ENCODE data around the gene MRPL28.

MRPL28 gene

DNA sequence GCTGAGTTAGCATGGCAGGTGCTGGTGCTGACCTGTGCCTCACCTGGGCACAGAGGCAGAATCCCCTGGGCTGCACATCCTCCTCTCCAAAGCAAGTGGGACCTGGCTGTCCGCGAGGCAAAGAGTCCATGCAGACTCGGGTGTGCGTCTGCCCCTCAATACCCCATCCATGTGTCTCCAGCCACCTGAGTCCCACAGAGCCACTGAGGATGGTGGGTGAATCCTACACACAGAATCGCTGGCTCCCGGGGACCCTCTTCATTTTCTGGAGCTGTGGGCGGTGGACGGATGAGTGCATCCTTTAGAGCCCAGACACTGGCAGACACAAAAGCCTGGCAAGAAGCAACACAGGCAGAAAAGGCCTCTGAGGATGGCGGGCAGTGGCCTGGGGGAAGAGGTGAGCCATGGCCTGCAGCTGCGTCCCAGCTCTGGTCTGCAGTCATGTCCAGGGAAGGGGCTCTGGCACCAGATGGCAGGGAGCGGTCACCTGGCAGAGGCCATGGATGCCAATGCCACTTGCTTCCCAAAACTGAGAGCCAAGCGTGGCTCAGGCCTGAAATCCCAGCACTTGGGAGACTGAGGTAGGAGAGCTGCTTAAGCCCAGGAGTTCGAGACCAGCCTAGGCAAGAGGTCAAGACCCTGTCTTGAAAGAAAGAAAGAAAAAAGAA is 47.7 kb downstream of the MRPL28 start:
- Histone ChIP-seq H3K9me2 (replicated peaks; ENCODE audit: control insufficient read depth, low read length) (no peaks in the 10 kb centered on the region), H3K27ac (ENCODE audit: low read depth, low read length) (no peak overlapping the region)

DNA sequence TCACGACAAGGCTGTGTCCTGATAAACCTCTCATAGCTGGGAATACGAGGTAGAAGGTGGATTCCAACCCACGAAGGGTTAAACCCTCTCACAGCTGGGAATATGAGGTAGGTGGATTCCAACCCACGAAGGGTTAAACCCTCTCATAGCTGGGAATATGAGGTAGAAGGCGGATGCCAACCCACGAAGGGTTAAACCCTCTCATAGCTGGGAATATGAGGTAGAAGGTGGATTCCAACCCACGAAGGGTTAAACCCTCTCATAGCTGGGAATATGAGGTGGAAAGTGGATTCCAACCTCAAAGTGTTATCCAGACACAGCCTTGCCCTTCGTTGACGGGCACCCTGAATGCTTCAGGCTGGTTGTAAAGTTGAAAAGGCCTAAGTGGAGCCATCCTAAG is 48.8 kb downstream of the MRPL28 start:
- Histone ChIP-seq H3K36me3 (ENCODE audit: control insufficient read depth, low read length) (peaks cover 6% of the 10 kb centered on the region), H3F3A (ENCODE audit: control insufficient read depth, insufficient read depth) (no peaks in the 10 kb centered on the region), H3K4me3 (ENCODE audit: low read length) (no peak overlapping the region), H3K9me2 (replicated peaks; ENCODE audit: control insufficient read depth, low read length) (no peaks in the 10 kb centered on the region), H3K79me2 (ENCODE audit: control insufficient read depth, low read length) (peaks cover 86% of the 10 kb centered on the region), H4K20me1 (ENCODE audit: control insufficient read depth, insufficient read depth, low read depth, low read length) (peaks cover 17% of the 10 kb centered on the region), H3K4me1 (ENCODE audit: control insufficient read depth, low read length) (peaks cover 27% of the 10 kb centered on the region), H3K27me3 (ENCODE audit: control insufficient read depth, low read length) (no peaks in the 10 kb centered on the region), H3K27ac (ENCODE audit: low read depth, low read length) (no peak overlapping the region), H3K9me3 (ENCODE audit: control insufficient read depth, insufficient read depth, low read length) (no peaks in the 10 kb centered on the region), H3K4me2 (ENCODE audit: low read length) (no peak overlapping the region)
- TF ChIP-seq, protein P1, sequence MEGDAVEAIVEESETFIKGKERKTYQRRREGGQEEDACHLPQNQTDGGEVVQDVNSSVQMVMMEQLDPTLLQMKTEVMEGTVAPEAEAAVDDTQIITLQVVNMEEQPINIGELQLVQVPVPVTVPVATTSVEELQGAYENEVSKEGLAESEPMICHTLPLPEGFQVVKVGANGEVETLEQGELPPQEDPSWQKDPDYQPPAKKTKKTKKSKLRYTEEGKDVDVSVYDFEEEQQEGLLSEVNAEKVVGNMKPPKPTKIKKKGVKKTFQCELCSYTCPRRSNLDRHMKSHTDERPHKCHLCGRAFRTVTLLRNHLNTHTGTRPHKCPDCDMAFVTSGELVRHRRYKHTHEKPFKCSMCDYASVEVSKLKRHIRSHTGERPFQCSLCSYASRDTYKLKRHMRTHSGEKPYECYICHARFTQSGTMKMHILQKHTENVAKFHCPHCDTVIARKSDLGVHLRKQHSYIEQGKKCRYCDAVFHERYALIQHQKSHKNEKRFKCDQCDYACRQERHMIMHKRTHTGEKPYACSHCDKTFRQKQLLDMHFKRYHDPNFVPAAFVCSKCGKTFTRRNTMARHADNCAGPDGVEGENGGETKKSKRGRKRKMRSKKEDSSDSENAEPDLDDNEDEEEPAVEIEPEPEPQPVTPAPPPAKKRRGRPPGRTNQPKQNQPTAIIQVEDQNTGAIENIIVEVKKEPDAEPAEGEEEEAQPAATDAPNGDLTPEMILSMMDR (IDR thresholded peaks at IDR 0.05; ENCODE audit: low read depth, low read length, poor library complexity, severe bottlenecking): no peak
- no peak for TF ChIP-seq EZH2phosphoT487 (IDR thresholded peaks at IDR 0.05; ENCODE audit: borderline replicate concordance, low read length)

More for the DNA sequence above, 47.7 kb downstream of the MRPL28 start:
- no peaks in the 10 kb centered on the region for H3F3A ChIP-seq (ENCODE audit: control insufficient read depth, insufficient read depth)
- no peak overlapping the region for H3K4me3 ChIP-seq (ENCODE audit: low read length)
- H3K79me2 ChIP-seq (ENCODE audit: control insufficient read depth, low read length): peaks cover 82% of the 10 kb centered on the region
- H3K27me3 ChIP-seq (ENCODE audit: control insufficient read depth, low read length): no peaks in the 10 kb centered on the region
- H4K20me1 ChIP-seq (ENCODE audit: control insufficient read depth, insufficient read depth, low read depth, low read length): peaks cover 17% of the 10 kb centered on the region
- no peak overlapping the region for H3K4me2 ChIP-seq (ENCODE audit: low read length)
- peaks cover 6% of the 10 kb centered on the region for H3K36me3 ChIP-seq (ENCODE audit: control insufficient read depth, low read length)
- no peaks in the 10 kb centered on the region for H3K9me3 ChIP-seq (ENCODE audit: control insufficient read depth, insufficient read depth, low read length)
- peaks cover 34% of the 10 kb centered on the region for H3K4me1 ChIP-seq (ENCODE audit: control insufficient read depth, low read length)
- TF ChIP-seq, protein P1 (IDR thresholded peaks at IDR 0.05; ENCODE audit: low read depth, low read length, poor library complexity, severe bottlenecking): no peak
- no peak for TF ChIP-seq EZH2phosphoT487 (IDR thresholded peaks at IDR 0.05; ENCODE audit: borderline replicate concordance, low read length)

DNA sequence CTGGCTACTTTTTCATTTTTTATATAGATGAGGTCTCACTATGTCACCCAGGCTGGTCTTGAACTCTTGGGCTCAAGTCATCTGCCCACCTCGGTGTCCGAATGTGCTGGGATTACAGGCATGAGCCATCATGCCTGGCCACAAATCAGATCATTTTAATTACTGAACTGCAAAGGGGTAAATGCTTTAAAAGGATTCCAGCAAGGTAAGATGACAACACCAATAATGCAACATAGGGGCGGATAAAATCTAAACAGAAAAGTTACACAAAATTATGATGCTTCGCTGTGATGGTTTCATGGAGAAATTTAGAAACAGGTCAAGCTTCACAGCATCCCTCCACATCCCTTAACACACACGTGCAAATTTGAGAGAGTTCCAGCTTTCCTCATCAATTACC is 50.1 kb downstream of the MRPL28 start:
- peaks cover 83% of the 10 kb centered on the region for H3K79me2 ChIP-seq (ENCODE audit: control insufficient read depth, low read length)
- no peaks in the 10 kb centered on the region for H3K9me2 ChIP-seq (replicated peaks; ENCODE audit: control insufficient read depth, low read length)
- H3K4me3 ChIP-seq (ENCODE audit: low read length): no peak overlapping the region
- H3K9me3 ChIP-seq (ENCODE audit: control insufficient read depth, insufficient read depth, low read length): no peaks in the 10 kb centered on the region
- no peak overlapping the region for H3K4me2 ChIP-seq (ENCODE audit: low read length)
- H3K27me3 ChIP-seq (ENCODE audit: control insufficient read depth, low read length): no peaks in the 10 kb centered on the region
- peaks cover 11% of the 10 kb centered on the region for H4K20me1 ChIP-seq (ENCODE audit: control insufficient read depth, insufficient read depth, low read depth, low read length)
- no peaks in the 10 kb centered on the region for H3F3A ChIP-seq (ENCODE audit: control insufficient read depth, insufficient read depth)
- peaks cover 6% of the 10 kb centered on the region for H3K36me3 ChIP-seq (ENCODE audit: control insufficient read depth, low read length)
- peaks cover 19% of the 10 kb centered on the region for H3K4me1 ChIP-seq (ENCODE audit: control insufficient read depth, low read length)
- H3K27ac ChIP-seq (ENCODE audit: low read depth, low read length): no peak overlapping the region
- no peak for TF ChIP-seq EZH2phosphoT487 (IDR thresholded peaks at IDR 0.05; ENCODE audit: borderline replicate concordance, low read length)
- TF ChIP-seq, protein P1 (IDR thresholded peaks at IDR 0.05; ENCODE audit: low read depth, low read length, poor library complexity, severe bottlenecking): no peak

Measured in DOHH2 (cell line).